Measurements from ENCODE around the gene DCTN3. TPM values are rescaled to one million over a fixed set of nuclear protein-coding genes. Genes with fewer than 3 reads are reported as not detected.

Gene DCTN3
- total and polyA plus RNA-seq, 2 experiments from 2014 or later = 75.0 to 83.1 TPM

- Histone ChIP-seq H3K4me3 (no peak overlapping the region), H3K79me2 (peaks cover 5% of the 10 kb centered on the region), H3K27me3 (no peaks in the 10 kb centered on the region), H3K27ac (no peak overlapping the region), H4K20me1 (ENCODE audit: insufficient read depth, poor library complexity, severe bottlenecking) (no peaks in the 10 kb centered on the region), H3K4me2 (no peak overlapping the region), H3K36me3 (replicated peaks; ENCODE audit: insufficient read depth, low read depth) (no peaks in the 10 kb centered on the region), H3K4me1 (ENCODE audit: insufficient read depth) (peaks cover 13% of the 10 kb centered on the region), H3K9me3 (ENCODE audit: low read depth) (no peaks in the 10 kb centered on the region), H2AFZ (no peak overlapping the region), H3K9me2 (replicated peaks; ENCODE audit: insufficient read depth) (no peaks in the 10 kb centered on the region)
- TF ChIP-seq CTCF (IDR thresholded peaks at IDR 0.05; ENCODE audit: poor library complexity) (no peak), EZH2 (IDR thresholded peaks at IDR 0.05; ENCODE audit: borderline replicate concordance) (no peak)
- peak; percentile 13 for DNase-seq (ENCODE audit: low spot score)
- 96% methylated on average over 8 of the region's 8 CpGs for WGBS (ENCODE audit: low lambda C conversion rate, missing lambda C conversion rate)
These were observed 39.4 kb upstream of the DCTN3 start for GRCh38 chr9:34659592-34660253.

- Histone ChIP-seq H3K79me2 (peaks cover 5% of the 10 kb centered on the region), H3K9me3 (ENCODE audit: low read depth) (no peaks in the 10 kb centered on the region), H3K9me2 (replicated peaks; ENCODE audit: insufficient read depth) (no peaks in the 10 kb centered on the region), H3K4me2 (no peak overlapping the region), H2AFZ (no peak overlapping the region), H3K27ac (no peak overlapping the region), H4K20me1 (ENCODE audit: insufficient read depth, poor library complexity, severe bottlenecking) (no peaks in the 10 kb centered on the region), H3K27me3 (no peaks in the 10 kb centered on the region), H3K4me3 (no peak overlapping the region), H3K4me1 (ENCODE audit: insufficient read depth) (peaks cover 12% of the 10 kb centered on the region), H3K36me3 (replicated peaks; ENCODE audit: insufficient read depth, low read depth) (no peaks in the 10 kb centered on the region)
- peak; percentile 3 for DNase-seq (ENCODE audit: low spot score)
- TF ChIP-seq CTCF (IDR thresholded peaks at IDR 0.05; ENCODE audit: poor library complexity) (no peak), EZH2 (IDR thresholded peaks at IDR 0.05; ENCODE audit: borderline replicate concordance) (no peak), EZH2phosphoT487 (IDR thresholded peaks at IDR 0.05; ENCODE audit: low read depth, severe bottlenecking, unreplicated experiment) (no peak)
- WGBS (ENCODE audit: low lambda C conversion rate, missing lambda C conversion rate) = 98% methylated on average over 14 of the region's 14 CpGs
These were observed 38.2 kb upstream of the DCTN3 start for GRCh38 chr9:34658461-34658860.

- 89% methylated on average over 5 of the region's 5 CpGs for WGBS (ENCODE audit: low lambda C conversion rate, missing lambda C conversion rate)
- no peaks in the 10 kb centered on the region for H4K20me1 ChIP-seq (ENCODE audit: insufficient read depth, poor library complexity, severe bottlenecking)
- H3K79me2 ChIP-seq = peaks cover 5% of the 10 kb centered on the region
These were observed 36.7 kb upstream of the DCTN3 start for GRCh38 chr9:34656992-34657391.

More at GRCh38 chr9:34656992-34657391, 36.7 kb upstream of the DCTN3 start:
- peak; percentile 2 for DNase-seq (ENCODE audit: low spot score)
- Histone ChIP-seq H3K36me3 (replicated peaks; ENCODE audit: insufficient read depth, low read depth) (no peaks in the 10 kb centered on the region), H3K27ac (no peak overlapping the region), H3K4me2 (no peak overlapping the region), H2AFZ (no peak overlapping the region), H3K4me1 (ENCODE audit: insufficient read depth) (peaks cover 27% of the 10 kb centered on the region), H3K9me2 (replicated peaks; ENCODE audit: insufficient read depth) (no peaks in the 10 kb centered on the region), H3K9me3 (ENCODE audit: low read depth) (no peaks in the 10 kb centered on the region), H3K4me3 (no peak overlapping the region), H3K27me3 (no peaks in the 10 kb centered on the region)
- TF ChIP-seq EZH2phosphoT487 (IDR thresholded peaks at IDR 0.05; ENCODE audit: low read depth, severe bottlenecking, unreplicated experiment) (no peak), CTCF (IDR thresholded peaks at IDR 0.05; ENCODE audit: poor library complexity) (no peak)
